Vagina (tissue), 2 donors: ENCODE data around the gene CXCL12. TPM values are rescaled to one million over a fixed set of nuclear protein-coding genes. Genes with fewer than 3 reads are reported as not detected.
A peak's percentile ranks its signal among the peaks of the same experiment; 100 is the strongest.

Experiments used
- DNase-seq, 2 donors: peaks; one replicate each; pipeline ENCODE4 v3.0.0-alpha.2; 2017; ENCODE audit errors: extremely low spot score in 2 of 2
- H3K27ac ChIP-seq: fragments of 200-600 bp; sonication (generic); one replicate; pipeline ENCODE4 v1.5.1; 2019
- H3K27me3 ChIP-seq: fragments of 200-600 bp; sonication (generic); one replicate; pipeline ENCODE4 v1.5.1; 2019
- H3K36me3 ChIP-seq, 2 donors: fragments of 200-600 bp; sonication (generic); one replicate each; pipeline ENCODE4 v1.5.1; 2017 to 2019
- H3K4me1 ChIP-seq: fragments of 200-600 bp; sonication (generic); one replicate; pipeline ENCODE4 v1.5.1; 2019
- H3K4me3 ChIP-seq, 2 donors: fragments of 200-600 bp; sonication (generic); 1 replicate in 1 of 2; 2 replicates in 1 of 2; pipeline ENCODE4 v1.5.1; 2016 to 2019
- H3K9me3 ChIP-seq: fragments of 200-600 bp; sonication (generic); one replicate; pipeline ENCODE4 v1.5.1; 2019
- CTCF ChIP-seq, 3 experiments: fragments of 450-650 bp in 2 of 3; fragments of 200-600 bp in 1 of 3; sonication (generic) in 1 of 3; IDR thresholded peaks; one replicate each; pipeline ENCODE4 v1.5.1; 2017 to 2019; ENCODE audit warnings: antibody characterized with exemption in 3 of 3, mild to moderate bottlenecking in 2 of 3, moderate library complexity in 2 of 3
- POLR2A ChIP-seq, 2 donors: fragments of 450-650 bp; IDR thresholded peaks; one replicate each; pipeline ENCODE4 v1.6.1; 2017; ENCODE audit warnings: antibody characterized with exemption in 2 of 2, mild to moderate bottlenecking in 2 of 2, moderate library complexity in 2 of 2
- POLR2AphosphoS5 ChIP-seq, 2 donors: sonication (generic); formaldehyde crosslinking; IDR thresholded peaks; one replicate each; pipeline ENCODE4 v1.9.0; 2017; ENCODE audit warnings: antibody characterized with exemption in 2 of 2, mild to moderate bottlenecking in 2 of 2, low read depth in 1 of 2; ENCODE audit not compliant: insufficient read depth in 1 of 2
- intact Hi-C: fragments of 100-400 bp; cut with DNase I; formaldehyde crosslinking; loops from one replicate; pipeline ENCODE4 v1.15.1; 2023
- total RNA-seq: library from RNA; depleted of rRNA; stranded (reverse); fragments of >200 nt; gene quantifications from one replicate; pipeline ENCODE4 v1.2.3, GENCODE V29; 2016

Gene CXCL12
- total RNA-seq, 1 donor from 2014 or later: 112 TPM

DNA sequence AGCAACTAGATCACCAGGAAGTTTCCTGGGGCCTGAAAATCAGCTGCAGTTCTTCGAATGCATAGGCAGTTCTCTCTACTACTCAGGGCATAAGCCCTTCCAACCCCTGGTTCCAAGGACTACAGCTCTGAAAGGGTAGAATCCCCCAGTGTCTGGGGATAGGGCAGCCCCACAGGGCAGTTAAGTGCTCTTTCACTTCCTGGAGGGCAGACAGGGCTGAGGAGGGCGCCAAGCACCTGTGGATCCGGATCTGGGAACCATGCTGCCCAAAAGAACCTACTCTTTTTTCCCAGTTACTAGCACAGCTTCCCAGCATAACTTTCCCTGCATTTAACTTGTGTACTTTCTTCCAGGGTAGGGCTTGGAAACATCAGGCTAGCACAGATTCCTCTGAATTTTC, 41.1 kb downstream of the CXCL12 start:
- Histone ChIP-seq H3K4me1 (peaks cover 22% of the 10 kb centered on the region), H3K9me3 (no peaks in the 10 kb centered on the region), H3K4me3 (no peak overlapping the region), H3K36me3 (no peaks in the 10 kb centered on the region), H3K27ac (no peak overlapping the region), H3K27me3 (no peaks in the 10 kb centered on the region)
- no peak for TF ChIP-seq CTCF (IDR thresholded peaks at IDR 0.05)
- no peak for TF ChIP-seq POLR2A (IDR thresholded peaks at IDR 0.05)
- no peak for TF ChIP-seq POLR2AphosphoS5 (IDR thresholded peaks at IDR 0.05; ENCODE audit: insufficient read depth in 1 of 2, low read depth in 1 of 2)
- no peak for DNase-seq
- intact Hi-C loops: no loop called here

- Histone ChIP-seq H3K9me3 (no peaks in the 10 kb centered on the region), H3K27me3 (no peaks in the 10 kb centered on the region), H3K36me3 (no peaks in the 10 kb centered on the region), H3K27ac (peak overlapping the region; percentile 51), H3K4me3 (no peak overlapping the region), H3K4me1 (peaks cover 22% of the 10 kb centered on the region)
- intact Hi-C loops: no loop called here
- no peak for TF ChIP-seq POLR2AphosphoS5 (IDR thresholded peaks at IDR 0.05; ENCODE audit: insufficient read depth in 1 of 2, low read depth in 1 of 2)
- no peak for TF ChIP-seq POLR2A (IDR thresholded peaks at IDR 0.05)
- TF ChIP-seq CTCF (IDR thresholded peaks at IDR 0.05): no peak
- DNase-seq: peak in 1 of 2 donors; percentile 81
These were observed 43.0 kb downstream of the CXCL12 start for GRCh38 chr10:44341886-44342285.

DNA sequence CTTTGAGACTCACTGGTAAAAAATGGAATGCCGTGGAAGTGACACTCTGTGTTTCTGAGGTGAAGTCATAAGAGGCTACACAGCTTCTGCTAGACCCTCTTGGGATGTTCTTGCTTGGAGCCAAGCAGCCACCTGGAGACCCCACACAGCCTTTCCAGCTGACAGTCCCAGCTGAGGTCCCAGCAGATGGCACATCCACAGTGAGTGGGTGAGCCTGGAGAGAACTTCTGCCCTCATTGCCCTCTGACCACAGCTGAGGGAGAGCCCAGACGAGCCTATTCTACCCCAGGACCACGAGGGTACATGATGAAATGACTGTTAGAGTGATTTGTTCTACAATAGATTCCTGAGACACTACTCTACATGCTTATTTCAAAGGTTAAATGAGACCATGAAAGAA, 44.3 kb downstream of the CXCL12 start:
- Histone ChIP-seq H3K9me3 (no peaks in the 10 kb centered on the region), H3K4me1 (peaks cover 22% of the 10 kb centered on the region)
- intact Hi-C loops: no loop called here

GRCh38 chr10:44339218-44339617, 45.7 kb downstream of the CXCL12 start:
- intact Hi-C loops: no loop called here
- TF ChIP-seq POLR2AphosphoS5 (IDR thresholded peaks at IDR 0.05; ENCODE audit: insufficient read depth in 1 of 2, low read depth in 1 of 2) (no peak), CTCF (IDR thresholded peaks at IDR 0.05) (no peak), POLR2A (IDR thresholded peaks at IDR 0.05) (no peak)
- peaks cover 22% of the 10 kb centered on the region for H3K4me1 ChIP-seq
- no peak for DNase-seq
- H3K27ac ChIP-seq: no peak overlapping the region
- no peaks in the 10 kb centered on the region for H3K36me3 ChIP-seq
- no peaks in the 10 kb centered on the region for H3K9me3 ChIP-seq
- H3K27me3 ChIP-seq: no peaks in the 10 kb centered on the region
- H3K4me3 ChIP-seq: no peak overlapping the region

More for the DNA sequence above, 44.3 kb downstream of the CXCL12 start:
- TF ChIP-seq POLR2AphosphoS5 (IDR thresholded peaks at IDR 0.05; ENCODE audit: insufficient read depth in 1 of 2, low read depth in 1 of 2) (no peak), POLR2A (IDR thresholded peaks at IDR 0.05) (no peak), CTCF (IDR thresholded peaks at IDR 0.05) (no peak)
- Histone ChIP-seq H3K27me3 (no peaks in the 10 kb centered on the region), H3K27ac (no peak overlapping the region), H3K36me3 (no peaks in the 10 kb centered on the region), H3K4me3 (no peak overlapping the region)
- DNase-seq: peak in 1 of 2 donors; percentile 77

DNA sequence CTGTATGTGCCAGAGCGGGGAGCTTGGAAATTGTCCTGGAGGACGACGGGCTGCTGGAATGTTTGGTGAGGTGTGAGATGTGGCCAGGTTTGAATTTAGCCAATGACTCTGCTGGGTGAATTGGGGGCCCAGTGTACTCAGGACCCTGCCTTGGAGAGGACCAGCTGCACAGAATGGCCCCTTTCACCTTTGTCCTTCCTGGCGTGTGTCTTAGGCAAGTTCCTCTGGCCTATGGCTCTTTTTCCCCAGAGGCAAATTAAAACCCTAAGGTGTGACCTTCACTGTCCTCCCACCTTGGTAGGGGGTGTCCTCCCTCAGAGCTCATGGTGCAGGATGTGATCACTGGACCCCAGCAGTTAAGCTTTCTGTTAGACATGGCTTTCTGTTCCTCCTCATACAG, 47.8 kb downstream of the CXCL12 start:
- no peaks in the 10 kb centered on the region for H3K36me3 ChIP-seq
- H3K27ac ChIP-seq: no peak overlapping the region
- no peaks in the 10 kb centered on the region for H3K9me3 ChIP-seq
- TF ChIP-seq POLR2AphosphoS5 (IDR thresholded peaks at IDR 0.05; ENCODE audit: insufficient read depth in 1 of 2, low read depth in 1 of 2) (no peak), POLR2A (IDR thresholded peaks at IDR 0.05) (no peak), CTCF (IDR thresholded peaks at IDR 0.05) (no peak)
- no peak overlapping the region for H3K4me3 ChIP-seq
- peaks cover 4% of the 10 kb centered on the region for H3K4me1 ChIP-seq
- intact Hi-C loops: no loop called here
- H3K27me3 ChIP-seq: no peaks in the 10 kb centered on the region
- DNase-seq: peak in 1 of 2 donors; percentile 69
